GM19372 (cell line): ENCODE measurements around the gene AGO3.

Experiments
- ATAC-seq: cut with Tn5 transposase; IDR thresholded peaks from one replicate; pipeline ENCODE4 v1.9.1; 2021; ENCODE audit warnings: mild to moderate bottlenecking, low read depth, moderate library complexity; ENCODE audit not compliant: unreplicated experiment

Gene AGO3

DNA sequence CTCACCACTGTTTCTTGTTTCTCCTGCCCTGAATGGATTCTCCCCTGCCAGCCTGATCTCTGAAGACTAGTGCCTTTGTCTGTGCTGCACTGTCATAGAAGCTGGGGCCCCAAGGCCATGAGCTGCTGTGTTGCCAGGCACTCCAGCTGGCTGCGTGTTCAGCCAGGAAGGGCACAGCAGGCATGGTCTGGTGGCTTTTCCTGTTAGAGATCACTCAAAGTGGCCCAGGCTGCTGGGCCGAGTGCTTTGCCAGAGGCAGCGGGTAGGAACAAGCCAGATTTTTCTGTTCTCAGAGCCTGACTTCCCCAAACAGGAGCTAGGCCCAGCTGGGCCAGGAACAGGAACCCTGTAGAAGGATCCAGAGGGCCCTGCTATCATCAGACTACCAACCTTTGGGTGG is 163.0 kb downstream of the AGO3 start:
- no peak for ATAC-seq

DNA sequence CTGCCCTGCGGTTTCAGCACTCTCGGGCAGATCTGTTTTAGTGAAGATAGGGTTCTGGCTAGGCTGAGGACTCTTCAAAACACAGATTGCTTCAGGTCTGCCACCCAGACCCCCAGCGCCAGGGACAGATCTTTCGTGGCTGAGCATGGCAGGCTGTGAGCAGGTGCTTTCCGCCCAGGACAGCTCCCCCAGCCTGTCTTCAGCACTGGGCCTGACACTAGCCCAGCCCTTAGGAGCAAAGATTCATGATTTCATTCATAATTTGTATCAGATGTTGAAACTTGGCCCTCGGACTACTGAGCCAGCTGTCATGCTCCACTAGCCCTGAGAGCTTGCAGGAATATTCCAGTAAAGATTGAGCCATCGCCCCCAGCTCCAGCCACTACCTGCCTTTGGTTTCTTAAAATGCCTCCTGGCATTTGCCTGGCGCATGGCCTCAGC is 163.7 kb downstream of the AGO3 start:
- ATAC-seq = no peak

DNA sequence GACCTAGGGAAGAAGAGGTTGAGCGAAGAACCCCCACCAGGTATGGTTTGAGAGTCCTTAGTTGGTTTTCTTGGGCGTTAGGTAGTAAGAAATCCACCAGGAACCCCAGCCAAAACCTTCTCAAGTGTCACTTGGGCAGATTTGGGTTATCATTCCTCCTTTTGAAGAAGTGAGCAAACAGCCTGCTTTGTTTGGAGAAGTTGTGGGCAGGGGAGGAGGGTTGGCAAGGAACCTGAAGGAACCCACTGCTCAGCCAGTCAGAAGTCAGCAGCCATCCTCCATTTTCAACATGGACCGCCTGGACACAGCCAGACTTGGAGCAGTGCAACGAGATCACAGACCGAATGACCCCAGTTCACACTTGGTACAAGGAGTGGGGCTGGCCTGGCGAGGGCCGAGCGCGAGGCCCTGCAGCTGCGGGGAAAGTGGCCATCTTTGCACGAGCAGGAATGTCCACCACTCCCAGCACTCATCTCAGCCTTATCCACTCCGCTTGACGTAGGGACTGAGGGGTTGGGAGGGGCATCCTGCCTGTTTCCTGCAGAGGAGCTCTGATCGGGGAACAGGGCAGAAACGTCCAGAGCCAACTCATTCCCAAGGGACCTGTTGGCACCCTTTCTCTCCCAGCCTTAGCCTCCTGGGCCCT is 165.0 kb downstream of the AGO3 start:
- no peak for ATAC-seq

DNA sequence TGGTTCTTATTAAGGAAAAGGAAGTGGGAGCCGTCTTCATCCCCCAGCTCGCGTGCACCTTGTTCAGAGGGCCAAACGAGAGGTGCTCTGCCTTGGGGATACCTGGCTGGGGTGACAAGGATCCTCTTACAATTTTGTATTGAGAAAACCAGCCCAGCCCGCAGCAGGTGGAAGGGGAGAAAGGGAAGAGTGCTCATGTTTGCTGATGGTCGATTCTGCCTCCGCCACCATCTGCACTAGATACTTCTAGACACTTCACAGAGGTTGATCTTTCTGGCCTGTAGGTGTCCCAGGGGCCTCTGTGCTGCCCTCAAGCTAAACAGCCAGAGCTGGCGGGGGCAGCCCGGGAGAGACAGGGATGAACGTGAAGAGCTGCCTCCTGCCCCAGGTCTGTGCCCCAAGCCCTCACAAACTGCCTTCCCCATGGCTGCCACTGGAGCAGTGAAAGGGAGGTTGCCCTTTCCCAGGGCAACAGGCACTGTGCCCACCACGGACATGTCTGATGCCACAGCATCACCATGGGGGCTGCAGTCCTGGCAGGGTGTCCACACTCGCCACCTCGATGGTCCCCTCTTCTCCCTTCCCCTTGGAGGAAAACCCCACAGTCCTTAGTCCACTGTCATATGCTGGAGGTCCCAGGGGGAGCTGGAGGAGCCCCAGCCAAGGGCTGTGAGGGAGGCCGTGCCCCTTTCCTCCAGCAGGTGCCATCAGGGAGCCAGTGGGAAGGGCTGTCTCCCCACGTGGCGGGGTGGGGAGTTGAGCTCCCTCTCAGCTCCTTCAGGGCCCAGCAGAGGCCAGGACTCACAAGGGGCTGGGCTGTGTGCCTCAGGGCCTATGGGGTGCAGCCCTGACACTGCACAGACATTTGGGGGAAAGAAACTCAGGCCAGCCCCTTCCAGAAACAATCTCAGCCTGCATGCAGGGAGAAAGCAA is 165.9 kb downstream of the AGO3 start:
- no peak for ATAC-seq

DNA sequence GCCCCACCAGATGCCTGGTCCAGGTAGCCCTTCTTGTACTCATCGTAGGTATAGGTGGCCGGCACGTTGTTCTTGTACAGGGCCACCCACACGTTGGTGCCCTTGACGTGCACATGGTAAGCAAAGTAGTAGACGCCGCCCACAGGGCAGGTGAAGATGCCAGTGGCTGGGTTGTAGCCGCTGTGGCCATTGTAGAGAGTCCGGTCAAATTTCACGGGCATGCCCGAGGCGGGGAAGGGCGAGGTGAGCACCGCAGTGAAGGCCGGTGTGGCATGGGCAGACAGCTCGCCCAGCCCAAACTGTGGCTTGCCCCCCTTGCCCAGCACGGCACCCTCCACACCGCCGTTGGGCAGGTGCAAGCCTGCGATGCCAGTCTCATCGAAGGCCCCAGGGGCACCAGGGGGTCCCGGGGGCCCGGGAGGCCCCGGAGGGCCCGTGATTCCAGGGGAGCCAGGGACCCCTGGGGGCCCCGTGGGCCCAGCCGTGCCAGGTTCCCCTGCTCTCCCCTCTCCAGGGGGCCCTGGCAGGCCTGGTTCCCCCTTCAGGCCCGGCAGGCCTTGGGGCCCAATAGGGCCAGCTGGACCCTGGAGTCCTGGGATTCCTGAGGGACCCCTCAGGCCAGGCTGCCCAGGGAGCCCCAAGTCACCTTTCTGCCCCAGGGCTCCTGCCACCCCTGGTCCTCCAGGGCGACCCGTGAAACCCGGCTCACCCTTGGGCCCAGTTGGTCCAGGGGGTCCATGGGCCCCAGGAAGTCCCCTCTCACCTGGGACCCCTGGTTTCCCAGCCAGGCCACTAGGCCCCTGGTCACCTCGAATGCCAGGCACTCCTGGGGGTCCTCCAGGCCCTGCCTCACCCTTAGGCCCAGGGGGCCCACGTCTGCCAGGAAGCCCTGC is 167.0 kb downstream of the AGO3 start:
- no peak for ATAC-seq

DNA sequence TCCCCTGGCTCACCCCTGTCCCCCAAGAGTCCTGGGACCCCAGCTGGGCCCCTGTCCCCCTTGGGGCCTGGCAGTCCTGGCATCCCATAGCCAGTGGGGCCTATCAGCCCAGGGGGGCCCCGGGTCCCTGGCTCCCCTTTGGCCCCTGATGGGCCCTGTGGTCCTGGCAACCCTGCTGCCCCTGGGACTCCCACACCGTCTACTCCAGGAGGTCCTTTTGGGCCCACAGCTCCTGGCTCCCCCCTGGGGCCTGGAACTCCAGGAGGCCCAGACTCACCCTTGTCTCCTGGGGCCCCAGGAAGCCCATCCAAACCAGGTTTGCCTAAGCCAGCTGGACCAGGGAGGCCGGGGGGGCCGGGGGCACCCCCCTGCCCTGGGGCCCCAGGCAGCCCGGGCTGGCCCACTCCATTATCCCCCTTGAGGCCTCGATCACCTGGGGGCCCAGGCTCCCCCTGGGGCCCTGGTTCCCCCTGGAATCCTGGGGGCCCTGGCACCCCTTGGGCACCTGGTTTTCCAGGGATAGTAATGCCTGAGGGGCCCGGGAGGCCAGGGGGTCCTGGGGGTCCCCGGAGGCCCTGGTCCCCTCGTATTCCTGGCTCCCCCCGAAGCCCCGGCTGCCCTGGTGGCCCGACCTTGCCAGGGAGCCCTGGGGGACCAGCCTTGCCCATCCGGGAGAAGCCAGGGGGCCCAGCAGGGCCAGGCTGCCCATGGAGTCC is 167.9 kb downstream of the AGO3 start:
- no peak for ATAC-seq

DNA sequence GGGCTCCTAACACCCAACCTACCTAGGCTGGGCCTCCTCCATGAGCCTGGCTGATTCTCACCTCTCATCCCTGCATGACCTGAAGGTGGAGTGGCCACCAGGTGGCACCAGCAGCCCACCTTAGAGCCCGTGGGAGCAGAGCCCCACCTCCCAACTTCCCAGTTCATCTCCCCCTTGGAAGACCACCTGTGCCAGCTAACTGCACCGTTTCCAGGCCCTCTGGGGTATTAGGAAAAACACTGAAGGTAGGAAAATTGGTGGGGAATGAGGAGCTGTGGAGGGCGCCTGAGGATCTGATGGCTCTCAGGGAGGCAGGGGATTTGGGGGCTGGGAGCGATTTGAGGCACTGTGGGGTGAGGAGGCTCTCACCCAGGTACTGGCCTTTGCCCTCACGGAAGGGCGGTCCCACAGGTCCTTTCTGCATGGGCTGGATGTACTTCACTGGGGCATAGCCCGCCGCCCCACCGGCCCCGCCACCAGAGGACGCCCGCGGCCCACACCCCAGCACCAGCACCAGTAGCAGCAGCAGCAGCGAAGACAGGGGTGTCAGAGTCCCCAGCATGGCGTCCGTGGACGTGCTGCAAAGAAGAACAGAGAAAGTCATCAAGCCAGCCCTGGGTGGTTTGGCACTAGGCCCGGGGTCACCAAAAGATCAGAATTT is 168.9 kb downstream of the AGO3 start:
- no peak for ATAC-seq

DNA sequence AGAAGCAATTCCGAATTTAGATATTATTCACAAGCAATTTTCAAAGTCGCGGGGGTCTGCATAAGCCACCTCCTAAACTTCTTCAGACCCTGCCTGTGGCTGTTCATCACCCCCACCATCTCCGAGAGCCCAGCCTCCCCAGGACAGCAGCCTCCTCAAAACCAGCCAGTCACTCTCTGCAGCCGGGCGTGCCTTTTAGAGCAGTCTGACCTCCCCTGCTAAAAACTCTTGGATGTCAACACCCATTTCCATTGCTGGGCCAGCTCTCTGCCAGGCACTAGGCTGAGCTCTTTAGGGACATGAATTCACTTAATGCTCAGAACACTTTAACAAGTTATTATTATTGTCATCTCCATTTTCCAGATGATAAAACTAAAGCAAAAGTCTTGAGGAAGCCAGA is 169.5 kb downstream of the AGO3 start:
- ATAC-seq = no peak

DNA sequence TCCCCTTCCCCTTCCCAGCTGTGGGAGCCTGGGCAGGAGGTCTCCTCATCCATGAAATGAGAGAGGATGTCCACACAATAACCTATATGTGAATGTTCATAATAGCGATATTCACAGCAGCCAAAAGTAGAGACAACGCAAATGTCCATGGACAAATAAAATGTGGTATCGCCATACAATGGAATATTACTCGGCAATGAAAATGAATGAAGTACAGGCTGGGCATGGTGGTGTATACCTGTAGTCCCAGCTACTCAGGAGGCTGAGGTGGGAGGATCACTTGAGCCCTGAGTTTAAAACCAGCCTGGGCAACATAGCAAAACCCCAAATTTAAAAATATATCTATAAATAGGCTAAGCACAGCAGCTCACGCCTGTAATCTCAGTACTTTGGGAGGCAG is 170.6 kb downstream of the AGO3 start:
- no peak for ATAC-seq

DNA sequence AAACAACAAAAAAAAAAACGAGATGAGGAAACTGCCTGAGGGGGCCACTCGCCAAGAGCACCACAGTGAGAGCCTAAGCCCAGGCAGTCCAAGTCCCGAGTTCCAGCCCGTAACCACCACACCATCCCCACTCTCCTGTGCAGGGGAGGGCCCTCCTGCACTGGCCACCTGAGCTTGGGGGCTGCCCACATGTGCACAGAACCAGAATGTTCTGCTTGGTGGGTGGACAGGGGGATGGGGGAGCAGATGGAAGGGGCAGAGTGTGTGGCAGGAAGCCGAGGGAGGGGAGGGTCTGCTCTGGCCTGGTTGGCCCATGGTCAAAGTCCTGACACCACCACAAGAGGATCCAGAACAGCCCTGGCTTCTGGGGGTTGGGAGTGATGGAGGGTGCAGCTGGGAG is 175.4 kb downstream of the AGO3 start:
- ATAC-seq = no peak

DNA sequence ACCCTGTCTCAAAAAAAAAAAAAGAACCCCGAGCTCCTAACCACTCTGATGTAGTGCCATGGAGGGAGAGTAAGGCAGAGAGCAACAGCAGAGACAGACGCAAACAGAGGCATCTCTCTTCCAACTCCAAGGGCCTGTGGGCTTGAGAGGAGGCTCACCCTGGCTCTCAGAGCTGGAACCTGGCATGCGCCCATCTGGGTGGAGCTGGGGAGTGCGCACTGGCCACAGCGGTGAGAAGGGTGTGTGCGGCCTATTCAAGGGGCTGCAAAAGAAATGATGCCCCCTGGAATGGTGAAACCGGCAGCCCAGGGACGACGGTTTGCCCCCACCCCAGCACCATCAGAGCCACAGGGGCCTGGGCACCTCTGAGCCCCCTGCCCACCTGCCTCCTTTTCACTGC is 176.5 kb downstream of the AGO3 start:
- ATAC-seq = no peak

DNA sequence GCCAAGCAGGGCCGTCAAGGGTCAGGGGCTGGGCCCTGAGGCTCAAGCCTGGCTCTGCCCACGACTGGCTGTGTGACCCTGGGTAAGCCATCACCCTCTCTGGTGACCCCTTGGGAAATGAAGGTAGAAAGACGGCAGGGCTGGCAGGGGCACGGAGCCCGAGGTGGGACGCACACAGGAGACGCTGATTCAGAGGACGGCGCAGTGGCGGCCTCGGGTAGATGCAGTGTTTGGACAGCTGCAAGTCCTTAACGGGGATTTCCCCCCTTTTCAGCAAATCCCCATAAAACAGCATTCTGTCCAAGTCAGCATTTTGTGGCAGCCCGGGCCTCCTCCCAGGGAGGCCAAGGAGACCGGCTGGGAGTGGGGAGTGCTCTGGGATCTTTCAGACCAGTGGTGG is 177.4 kb downstream of the AGO3 start:
- no peak for ATAC-seq

DNA sequence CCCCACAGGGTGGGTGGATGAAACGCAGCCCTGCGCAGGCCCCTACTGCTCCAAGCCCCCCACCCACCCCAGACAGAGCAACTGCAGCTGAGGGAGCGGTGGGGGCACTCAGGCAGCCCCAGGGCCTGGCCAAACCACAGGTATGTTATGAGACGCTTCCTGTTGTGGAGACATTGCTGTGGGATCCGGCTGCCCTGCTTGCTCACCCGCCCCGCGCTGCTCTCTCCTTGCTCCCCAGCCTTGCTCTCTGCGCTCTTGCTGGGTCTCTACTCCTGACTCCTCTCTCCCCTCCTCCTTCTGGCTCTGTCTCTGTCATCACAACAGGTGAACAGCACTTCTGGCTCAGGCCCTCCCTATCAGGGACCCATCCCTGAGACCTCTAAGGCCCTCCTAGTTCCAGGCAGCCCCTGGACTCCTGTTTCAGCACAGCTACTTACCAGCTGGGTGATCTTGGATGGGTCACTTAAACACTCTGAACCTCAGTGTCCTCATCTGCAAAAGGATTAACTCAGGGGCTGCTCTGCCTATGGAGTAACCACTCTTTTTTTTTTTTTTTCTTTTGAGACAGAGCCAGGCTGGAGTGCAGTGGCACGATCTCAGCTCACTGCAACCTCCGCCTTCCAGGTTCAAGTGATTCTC is 178.3 kb downstream of the AGO3 start:
- no peak for ATAC-seq

DNA sequence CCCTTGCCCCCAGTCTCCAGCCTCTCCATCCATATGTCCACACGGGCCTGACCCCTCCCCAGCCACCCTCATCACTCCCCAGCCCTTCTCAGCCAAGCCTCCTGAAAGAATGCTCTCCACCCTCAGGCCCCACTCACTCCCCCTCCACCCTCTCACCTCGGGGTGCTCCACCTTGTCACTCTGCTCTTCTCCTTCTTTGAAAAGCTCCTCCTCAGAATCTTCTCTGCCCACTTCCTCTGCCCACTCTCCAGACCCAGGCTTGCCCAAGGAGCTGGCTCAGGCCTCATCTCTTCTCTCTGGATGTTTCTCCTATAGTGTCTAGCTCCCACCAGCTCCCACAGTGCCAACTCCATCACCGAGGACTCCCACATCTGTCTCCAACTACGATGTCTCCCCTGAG is 180.2 kb downstream of the AGO3 start:
- ATAC-seq = no peak

DNA sequence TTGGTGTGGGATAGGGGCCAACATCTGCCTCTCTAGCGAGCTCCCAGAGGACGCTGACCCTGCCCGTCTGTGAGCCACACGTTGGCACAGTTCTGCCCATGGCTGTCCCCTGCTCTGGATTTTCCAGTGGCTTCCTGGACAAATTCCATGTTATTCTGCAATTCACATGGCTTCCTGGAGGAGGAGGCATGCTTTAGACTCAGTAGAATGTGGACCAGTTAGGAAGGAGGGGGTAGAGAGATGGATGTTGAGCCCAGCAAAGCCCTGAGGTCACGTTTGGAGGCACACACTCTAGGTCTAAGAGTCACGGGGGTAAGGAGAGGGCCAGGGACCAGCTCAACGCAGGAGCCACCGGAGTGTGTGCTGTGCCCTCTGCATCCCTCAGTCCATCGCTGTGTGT is 181.9 kb downstream of the AGO3 start:
- ATAC-seq = no peak

DNA sequence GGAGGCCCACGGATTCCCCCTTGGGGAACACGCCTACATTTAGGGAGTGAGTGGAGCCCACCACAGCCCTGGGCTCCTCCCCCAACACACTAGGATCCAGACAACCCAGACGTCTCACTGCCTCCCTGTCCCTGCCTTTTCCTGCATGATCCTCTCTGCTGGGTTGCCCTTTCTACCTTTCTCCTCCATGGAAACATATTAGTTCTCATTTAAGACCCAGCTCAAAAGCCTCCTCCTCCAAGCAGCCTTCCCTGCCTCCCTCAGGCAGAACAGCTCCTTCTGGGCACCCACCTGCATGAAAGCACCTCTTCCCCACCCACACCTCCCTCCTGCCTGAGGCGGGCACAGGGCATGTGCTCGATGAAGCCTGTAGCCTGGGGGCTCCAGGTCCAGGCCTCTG is 183.5 kb downstream of the AGO3 start:
- no peak for ATAC-seq

DNA sequence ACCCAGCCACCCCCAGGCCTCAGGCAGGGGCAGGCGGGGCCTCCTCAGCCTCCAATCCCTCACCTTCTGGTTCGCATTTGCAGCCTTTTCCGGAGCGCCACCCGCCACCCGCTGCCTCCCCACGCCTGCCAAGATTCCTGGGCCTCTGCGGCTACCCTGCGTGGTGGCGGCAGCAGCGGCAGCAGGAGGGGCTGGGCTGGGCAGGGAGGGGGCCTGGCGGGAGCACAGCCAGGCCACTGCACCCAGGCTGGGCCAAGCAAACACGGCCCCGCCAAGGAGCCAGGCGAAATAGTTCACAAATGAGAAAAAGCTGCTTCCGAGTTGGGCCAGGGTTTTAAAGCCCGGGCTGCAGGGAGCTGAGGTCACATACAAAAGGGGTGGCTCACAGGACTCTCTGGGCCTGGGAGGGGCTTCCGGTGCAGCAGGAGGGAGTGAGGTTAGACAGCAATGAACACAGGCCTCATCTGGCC is 184.3 kb downstream of the AGO3 start:
- ATAC-seq = no peak

DNA sequence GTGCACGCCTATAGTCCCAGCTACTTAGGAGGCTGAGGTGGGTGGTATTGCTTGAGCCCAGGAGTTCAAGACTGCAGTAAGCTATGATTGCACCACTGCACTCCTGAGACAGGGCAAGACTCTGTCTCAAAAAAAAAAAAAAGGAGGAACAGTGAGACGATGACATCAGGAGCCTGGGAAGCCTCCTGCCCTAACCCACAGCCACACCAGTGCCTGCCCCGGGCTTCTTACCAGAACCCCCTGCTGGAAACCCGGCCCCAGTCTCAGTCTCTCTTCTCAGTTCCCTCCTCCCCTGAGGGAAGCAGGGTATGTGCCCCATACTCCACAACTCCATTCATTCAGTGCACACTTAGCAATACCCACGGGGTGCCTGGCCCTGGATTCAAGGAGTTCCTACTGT is 185.0 kb downstream of the AGO3 start:
- ATAC-seq = no peak

DNA sequence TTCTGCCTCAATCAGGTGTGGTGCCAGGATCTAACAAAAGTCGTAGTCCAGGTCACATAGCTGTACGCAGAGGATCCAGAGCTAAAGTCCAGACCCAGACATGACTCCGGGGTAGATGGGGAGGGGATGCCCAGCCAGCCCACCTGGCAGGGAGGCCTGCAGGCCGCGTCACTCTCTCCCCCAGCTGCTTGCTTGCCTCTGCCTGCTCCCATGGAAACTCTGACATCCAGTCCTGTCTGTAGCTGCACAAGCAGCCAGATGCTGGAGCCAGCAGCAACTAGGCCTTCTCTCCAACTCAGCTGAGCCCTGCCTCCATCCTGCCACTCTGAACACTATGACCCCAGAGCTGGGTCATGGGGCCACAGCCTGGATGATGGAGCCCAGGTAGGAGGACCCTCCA is 186.0 kb downstream of the AGO3 start:
- no peak for ATAC-seq
